H9 (cell line): ENCODE data around the gene PDGFRB. TPM values are rescaled to one million over a fixed set of nuclear protein-coding genes. Genes with fewer than 3 reads are reported as not detected.

Source experiments
- DNase-seq: peaks from one replicate; pipeline ENCODE4 v3.0.0-alpha.2; 2017
- H2AFZ ChIP-seq: one replicate; pipeline ENCODE4 v1.6.1; 2013; ENCODE audit warnings: mild to moderate bottlenecking, low read length, control low read depth, moderate library complexity
- H2AK5ac ChIP-seq: 2 replicates; pipeline ENCODE4 v1.6.1; 2013; ENCODE audit warnings: low read length, control low read depth, mixed read lengths; ENCODE audit not compliant: insufficient read length
- H2BK120ac ChIP-seq: one replicate; pipeline ENCODE4 v1.6.1; 2013; ENCODE audit warnings: low read depth, mild to moderate bottlenecking, low read length, control low read depth, inconsistent platforms; ENCODE audit not compliant: poor library complexity, severe bottlenecking
- H2BK12ac ChIP-seq: 2 replicates; pipeline ENCODE4 v1.6.1; 2013; ENCODE audit warnings: low read length, control low read depth, mixed read lengths, low read depth; ENCODE audit not compliant: insufficient read length
- H2BK15ac ChIP-seq: 2 replicates; pipeline ENCODE4 v1.6.1; 2013; ENCODE audit warnings: low read depth, low read length, control low read depth
- H2BK20ac ChIP-seq: one replicate; pipeline ENCODE4 v1.6.1; 2013; ENCODE audit warnings: low read depth, mild to moderate bottlenecking, low read length, control low read depth, inconsistent platforms; ENCODE audit not compliant: poor library complexity, severe bottlenecking
- H2BK5ac ChIP-seq: 2 replicates; pipeline ENCODE4 v1.6.1; 2013; ENCODE audit warnings: low read length, control low read depth, mixed read lengths; ENCODE audit not compliant: insufficient read length
- H3K14ac ChIP-seq: 2 replicates; pipeline ENCODE4 v1.6.1; 2013; ENCODE audit warnings: low read length, control low read depth; ENCODE audit not compliant: insufficient read depth
- H3K18ac ChIP-seq: 2 replicates; pipeline ENCODE4 v1.6.1; 2013; ENCODE audit warnings: low read depth, mild to moderate bottlenecking, mixed read lengths, low read length, control low read depth; ENCODE audit not compliant: insufficient read length
- H3K23ac ChIP-seq: 2 replicates; pipeline ENCODE4 v1.6.1; 2013; ENCODE audit warnings: low read length, control low read depth, mixed read lengths, low read depth; ENCODE audit not compliant: insufficient read length
- H3K23me2 ChIP-seq: 2 replicates; pipeline ENCODE4 v1.6.1; 2013; ENCODE audit warnings: low read depth, mild to moderate bottlenecking, mixed read lengths, low read length, control low read depth; ENCODE audit not compliant: insufficient read length, poor library complexity, severe bottlenecking
- H3K27ac ChIP-seq: 2 replicates; pipeline ENCODE4 v1.5.1; 2013; ENCODE audit warnings: low read length, control low read depth, mixed read lengths, low read depth; ENCODE audit not compliant: insufficient read length
- H3K27me3 ChIP-seq: 2 replicates; pipeline ENCODE4 v1.6.1; 2013; ENCODE audit warnings: low read length, control low read depth, inconsistent platforms; ENCODE audit not compliant: insufficient read depth
- H3K4ac ChIP-seq: 2 replicates; pipeline ENCODE4 v1.6.1; 2013; ENCODE audit warnings: low read depth, mild to moderate bottlenecking, control low read depth, inconsistent platforms, low read length, moderate library complexity
- H3K4me1 ChIP-seq: 2 replicates; pipeline ENCODE4 v1.6.1; 2013; ENCODE audit warnings: low read length, control low read depth, inconsistent platforms; ENCODE audit not compliant: insufficient read depth
- H3K4me2 ChIP-seq: 2 replicates; pipeline ENCODE4 v1.6.1; 2013; ENCODE audit warnings: low read length, control low read depth, mixed read lengths; ENCODE audit not compliant: insufficient read length, insufficient read depth
- H3K56ac ChIP-seq: 2 replicates; pipeline ENCODE4 v1.6.1; 2013; ENCODE audit warnings: low read depth, mild to moderate bottlenecking, mixed read lengths, low read length, control low read depth; ENCODE audit not compliant: insufficient read length
- H3K79me1 ChIP-seq: 2 replicates; pipeline ENCODE4 v1.6.1; 2013; ENCODE audit warnings: low read depth, mild to moderate bottlenecking, moderate library complexity, low read length, control low read depth, inconsistent platforms; ENCODE audit not compliant: insufficient read depth, poor library complexity, severe bottlenecking
- H3K79me2 ChIP-seq: 2 replicates; pipeline ENCODE4 v1.6.1; 2013; ENCODE audit warnings: low read length, control low read depth, inconsistent platforms; ENCODE audit not compliant: insufficient read depth
- H3K9ac ChIP-seq: 2 replicates; pipeline ENCODE4 v1.6.1; 2013; ENCODE audit warnings: low read length, control low read depth, mixed read lengths; ENCODE audit not compliant: insufficient read length; ENCODE audit errors: extremely low read depth
- H3K9me3 ChIP-seq: one replicate; pipeline ENCODE4 v1.6.1; 2013; ENCODE audit warnings: low read depth, low read length, inconsistent platforms; ENCODE audit not compliant: control insufficient read depth
- H3T11ph ChIP-seq: one replicate; pipeline ENCODE4 v1.6.1; 2013; ENCODE audit warnings: mild to moderate bottlenecking, low read length, control low read depth, inconsistent platforms
- H4K20me1 ChIP-seq: one replicate; pipeline ENCODE4 v1.6.1; 2013; ENCODE audit not compliant: control insufficient read depth, insufficient read length, insufficient read depth
- H4K5ac ChIP-seq: 2 replicates; pipeline ENCODE4 v1.6.1; 2013; ENCODE audit warnings: low read depth, mild to moderate bottlenecking, mixed read lengths, low read length, control low read depth; ENCODE audit not compliant: insufficient read length
- H4K8ac ChIP-seq: replicated peaks from 2 replicates; pipeline ENCODE4 v1.6.1; 2013; ENCODE audit warnings: low read length, control low read depth, mixed read lengths, low read depth; ENCODE audit not compliant: insufficient read length
- H4K91ac ChIP-seq: 2 replicates; pipeline ENCODE4 v1.6.1; 2013; ENCODE audit warnings: low read depth, mild to moderate bottlenecking, moderate library complexity, mixed read lengths, low read length, control low read depth; ENCODE audit not compliant: insufficient read length
- H3K27ac Mint-ChIP-seq, 3 experiments: 2 replicates in 2 of 3; 3 replicates in 1 of 3; pipeline ENCODE4 v1.8.0; 2020 to 2021; ENCODE audit warnings: mixed read lengths in 3 of 3, mild to moderate bottlenecking in 1 of 3, moderate library complexity in 1 of 3
- H3K27me3 Mint-ChIP-seq: 2 replicates; pipeline ENCODE4 v1.8.0; 2021; ENCODE audit warnings: low read depth, mild to moderate bottlenecking, moderate library complexity, mixed read lengths
- H3K36me3 Mint-ChIP-seq, 3 experiments: 2 replicates in 2 of 3; 3 replicates in 1 of 3; pipeline ENCODE4 v1.8.0; 2020 to 2021; ENCODE audit warnings: low read depth in 3 of 3, mixed read lengths in 3 of 3; ENCODE audit not compliant: insufficient read depth in 1 of 3
- H3K4me1 Mint-ChIP-seq, 2 experiments: 2 replicates each; pipeline ENCODE4 v1.8.0; 2020; ENCODE audit warnings: mixed read lengths in 2 of 2
- H3K4me3 Mint-ChIP-seq, 2 experiments: 2 replicates in 1 of 2; 3 replicates in 1 of 2; pipeline ENCODE4 v1.8.0; 2020 to 2021; ENCODE audit warnings: mild to moderate bottlenecking in 2 of 2, mixed read lengths in 2 of 2, moderate library complexity in 1 of 2
- H3K9me3 Mint-ChIP-seq, 2 experiments: 2 replicates in 1 of 2; 3 replicates in 1 of 2; pipeline ENCODE4 v1.8.0; 2020; ENCODE audit warnings: mild to moderate bottlenecking in 2 of 2, mixed read lengths in 2 of 2, moderate library complexity in 1 of 2
- CTCF ChIP-seq: fragments of 200-600 bp; sonication (generic); conservative IDR thresholded peaks from 3 replicates; pipeline ENCODE4 v1.8.0; 2021; ENCODE audit warnings: antibody characterized with exemption, mild to moderate bottlenecking
- WGBS: extraction: QIAGEN DNeasy Blood & Tissue Kit; methylation state at CpG from one replicate; pipeline ENCODE4 v1.1.7; 2013; ENCODE audit warnings: missing lambda C conversion rate, low lambda C conversion rate, mixed read lengths; ENCODE audit not compliant: insufficient read length; ENCODE audit errors: extremely low coverage; 5-methylcytosine and 5-hydroxymethylcytosine counted together
- total RNA-seq: library from RNA; stranded (reverse); gene quantifications from 2 replicates; pipeline ENCODE4 v1.2.1, GENCODE V29; 2021

Gene PDGFRB
- total RNA-seq, 1 experiment from 2014 or later, result 2.2 TPM

GRCh38 chr5:150082374-150082773 lies 73.3 kb downstream of the PDGFRB start:
- no peak overlapping the region for H4K8ac ChIP-seq
- H2BK12ac ChIP-seq, result no peak overlapping the region
- H3K27me3 ChIP-seq, result no peaks in the 10 kb centered on the region
- Mint-ChIP-seq H3K36me3 (no peaks in the 10 kb centered on the region), H3K27me3 (peaks cover 5% of the 10 kb centered on the region), H3K27ac (no peak overlapping the region), H3K4me1 (peaks cover 18 to 25% of the 10 kb centered on the region in 2 experiments), H3K9me3 (no peaks in the 10 kb centered on the region), H3K4me3 (no peak overlapping the region)
- H3K4ac ChIP-seq, result no peak overlapping the region
- TF ChIP-seq CTCF, result no peak
- H3K4me1 ChIP-seq, result no peaks in the 10 kb centered on the region; the same call in 1 of the 2 replicates
- no peak overlapping the region for H3K14ac ChIP-seq
- no peak overlapping the region for H3K27ac ChIP-seq
- H3K79me1 ChIP-seq, result no peaks in the 10 kb centered on the region
- no peak overlapping the region for H2BK5ac ChIP-seq
- no peak overlapping the region for H3K18ac ChIP-seq
- no peaks in the 10 kb centered on the region for H4K20me1 ChIP-seq
- H3K9ac ChIP-seq, result no peak overlapping the region
- H3K23ac ChIP-seq, result no peak overlapping the region
- H3K4me2 ChIP-seq, result no peak overlapping the region
- H2BK120ac ChIP-seq, result no peak overlapping the region
- H4K5ac ChIP-seq, result no peak overlapping the region
- no peak overlapping the region for H3K56ac ChIP-seq
- no peak overlapping the region for H2AK5ac ChIP-seq
- WGBS, result no CpG with 5 or more reads among the region's 3 CpGs
- H2BK15ac ChIP-seq, result no peak overlapping the region
- no peak overlapping the region for H2BK20ac ChIP-seq
- H3K79me2 ChIP-seq, result no peaks in the 10 kb centered on the region
- no peaks in the 10 kb centered on the region for H3K9me3 ChIP-seq
- no peak overlapping the region for H4K91ac ChIP-seq
- H3K23me2 ChIP-seq, result no peaks in the 10 kb centered on the region
- no peak overlapping the region for H3T11ph ChIP-seq
- DNase-seq, result no peak
- no peak overlapping the region for H2AFZ ChIP-seq
